Adipose tissue (tissue), 3 donors: ENCODE results near the gene ADAMTS16. TPM values are rescaled to one million over a fixed set of nuclear protein-coding genes. Genes with fewer than 3 reads are reported as not detected.
"Not testable (repeated sequence)": the region's sequence is repeated elsewhere in the genome, so short reads cannot be mapped to it uniquely, and the experiment has no call there.

ENCODE experiments used
- H3K27ac ChIP-seq: one replicate; pipeline ENCODE4 v1.5.1; 2013; ENCODE audit warnings: low read depth, low read length
- WGBS, 3 donors: extraction: QIAGEN DNeasy Blood & Tissue Kit; methylation state at CpG; one replicate each; pipeline ENCODE4 v1.1.7; 2013; 5-methylcytosine and 5-hydroxymethylcytosine counted together
- polyA plus RNA-seq, 3 donors: library from polyadenylated mRNA; stranded (reverse); fragments of 200-250 nt; gene quantifications; one replicate each; pipeline ENCODE4 v1.2.3, GENCODE V29; 2013
- donor health status: healthy with polysubstance abuse.
- donor health status: Bipolar disorder and iron deficiency.
- donor health status: healthy.

Gene ADAMTS16
- polyA plus RNA-seq, result 1 to 10 TPM in 2 of 3 donors, under 1 TPM in 1; 0.61 to 1.7 (median 1.6) TPM

- H3K27ac ChIP-seq, result no peak within 1 kb of the TSS
- whole genome bisulfite sequencing, 3 donors, result 1 to 2% (median 2%) methylated on average over 55 to 76 of the region's 76 CpGs
Measured at GRCh38 chr5:5139777-5140478, at the start of gene ADAMTS16. ADAMTS16 (plus strand) TSS chr5:5140330; CDS start chr5:5140468, 138 bp downstream.

- no peak overlapping the region for H3K27ac ChIP-seq
- WGBS, 3 donors, result 0 to 57% (median 41%) methylated on average over 1 of the region's 1 CpG
Measured at GRCh38 chr5:5092149-5092548, 48.0 kb upstream of the ADAMTS16 start.

DNA sequence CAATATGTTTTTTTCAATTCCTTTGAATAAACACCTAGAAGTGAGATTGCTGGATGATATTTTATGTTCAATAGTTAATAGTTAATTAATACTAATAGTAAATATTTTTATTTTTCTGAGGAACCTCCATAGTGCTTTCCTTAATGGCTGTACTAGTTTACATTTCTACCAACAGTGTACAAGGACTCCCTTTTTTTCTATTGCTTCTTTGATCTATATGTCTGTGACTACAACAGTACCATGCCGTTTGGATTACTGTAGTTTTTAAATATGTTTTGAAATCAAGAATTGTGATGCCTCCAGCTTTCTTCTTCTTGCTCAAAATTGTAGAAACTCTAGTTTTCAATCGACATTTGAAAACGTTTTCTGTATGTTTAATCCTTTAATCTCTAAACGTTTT is 39.5 kb upstream of the ADAMTS16 start:
- 65 to 79% (median 78%) methylated on average over 4 of the region's 4 CpGs for WGBS, 3 donors
- H3K27ac ChIP-seq, result no peak overlapping the region

- no peak overlapping the region for H3K27ac ChIP-seq
- WGBS, 3 donors, result 41 to 86% (median 62%) methylated on average over 2 of the region's 2 CpGs
Measured at GRCh38 chr5:5101676-5102075, 38.5 kb upstream of the ADAMTS16 start.

GRCh38 chr5:5103245-5103644 is 36.9 kb upstream of the ADAMTS16 start:
- 40 to 65% (median 60%) methylated on average over 4 of the region's 4 CpGs for WGBS, 3 donors
- no peak overlapping the region for H3K27ac ChIP-seq

DNA sequence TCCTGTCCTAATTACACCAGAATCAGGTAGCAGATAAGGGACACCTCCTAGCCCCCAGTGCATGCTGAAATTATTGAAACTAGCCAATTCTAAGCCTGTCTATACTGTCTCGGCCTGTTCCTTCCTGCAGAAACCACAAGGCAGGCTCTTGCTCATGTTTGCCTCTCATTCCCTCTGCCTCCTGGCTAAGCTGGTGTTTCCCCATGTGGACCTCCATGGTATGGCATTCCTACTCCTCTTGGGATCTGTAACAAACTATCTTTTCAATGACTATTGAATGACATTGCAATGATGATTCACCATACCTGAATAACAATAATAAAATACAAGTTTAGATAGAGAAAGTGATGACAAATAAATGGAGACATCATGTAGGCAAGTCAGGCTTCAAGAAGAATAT is 35.6 kb upstream of the ADAMTS16 start:
- WGBS, 3 donors, result 67 to 84% (median 68%) methylated on average over 1 of the region's 1 CpG
- no peak overlapping the region for H3K27ac ChIP-seq

DNA sequence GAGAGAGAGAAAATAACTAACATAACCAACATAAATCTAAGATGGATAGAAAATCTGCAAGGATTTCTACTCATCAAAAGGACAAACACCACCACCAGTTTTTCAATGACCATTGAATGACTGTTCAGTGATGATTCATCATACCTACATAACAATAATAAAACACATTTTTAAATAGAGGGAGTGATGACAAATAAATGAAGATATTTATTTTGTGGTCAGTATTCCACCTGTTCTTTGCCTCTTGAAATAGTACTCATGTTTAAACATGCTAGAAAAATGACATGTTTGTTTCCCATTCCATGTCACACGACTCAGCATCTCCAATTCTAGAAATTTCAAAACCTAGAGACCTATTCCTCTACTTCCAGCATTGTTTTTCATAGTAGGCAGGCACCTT is 34.6 kb upstream of the ADAMTS16 start:
- 52 to 72% (median 61%) methylated on average over 1 of the region's 1 CpG for WGBS, 3 donors

DNA sequence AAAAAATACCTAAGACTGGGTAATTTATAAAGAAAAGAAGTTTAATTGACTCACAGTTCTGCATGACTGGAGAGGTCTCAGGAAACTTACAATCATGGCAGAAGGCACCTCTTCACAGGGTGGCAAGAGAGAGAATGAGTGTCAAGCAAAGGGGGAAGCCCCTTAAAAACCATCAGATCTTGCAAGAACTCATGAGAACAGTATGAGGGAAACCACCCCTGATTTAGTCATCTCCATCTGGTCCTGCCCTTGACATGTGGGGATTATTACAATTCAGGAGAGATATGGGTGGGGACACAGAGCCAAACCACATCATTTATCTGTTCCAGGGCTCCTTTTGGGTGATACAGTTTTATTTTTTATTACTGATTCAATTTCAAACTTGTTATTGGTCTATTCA is 23.2 kb upstream of the ADAMTS16 start:
- no peak overlapping the region for H3K27ac ChIP-seq

More for the DNA sequence above, 34.6 kb upstream of the ADAMTS16 start:
- H3K27ac ChIP-seq, result no peak overlapping the region

- no peak overlapping the region for H3K27ac ChIP-seq
- WGBS, 3 donors, result 69 to 81% (median 81%) methylated on average over 3 of the region's 3 CpGs
Measured at GRCh38 chr5:5122776-5123175, 17.4 kb upstream of the ADAMTS16 start.

DNA sequence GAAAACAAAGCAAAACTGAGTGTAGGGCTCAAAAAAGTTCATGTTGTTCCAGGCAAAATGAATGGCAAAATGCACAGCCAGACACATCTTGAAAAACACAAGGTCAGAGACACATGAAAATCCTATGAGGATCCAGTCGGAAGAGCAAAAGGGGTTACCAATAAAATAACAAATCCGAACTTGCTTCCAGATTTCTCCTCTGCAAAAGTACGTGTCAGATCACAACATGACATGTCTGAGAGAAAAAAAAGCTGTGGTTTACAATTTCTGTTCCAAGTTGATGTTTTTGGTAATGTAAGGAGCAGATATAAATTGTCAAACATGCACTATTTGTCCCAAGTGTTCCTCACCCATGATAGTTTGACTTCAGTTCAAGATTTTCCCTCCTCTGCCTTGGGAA is 15.9 kb upstream of the ADAMTS16 start:
- 52 to 55% (median 53%) methylated on average over 3 of the region's 3 CpGs for WGBS, 3 donors
- no peak overlapping the region for H3K27ac ChIP-seq

DNA sequence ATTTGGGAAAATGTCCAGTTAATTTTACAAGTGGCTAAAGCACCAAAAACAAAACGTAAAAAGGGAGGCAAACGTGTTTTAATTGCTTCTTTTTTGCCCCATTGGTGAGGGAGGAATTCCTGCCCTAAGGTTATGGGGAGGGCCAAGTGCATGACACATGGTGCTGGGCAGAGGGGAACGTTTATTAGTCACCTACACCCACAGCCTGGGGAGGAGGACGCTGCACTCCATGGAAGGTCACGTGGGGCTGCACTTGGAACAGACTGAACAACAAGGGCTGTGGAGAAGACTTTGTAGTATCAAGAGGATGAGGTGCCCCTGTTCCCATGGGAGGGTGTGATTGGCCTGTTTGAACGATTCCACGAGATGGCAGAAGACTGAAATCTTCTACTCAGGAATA is 13.7 kb upstream of the ADAMTS16 start:
- 28 to 45% (median 44%) methylated on average over 7 of the region's 7 CpGs for WGBS, 3 donors
- H3K27ac ChIP-seq, result no peak overlapping the region

DNA sequence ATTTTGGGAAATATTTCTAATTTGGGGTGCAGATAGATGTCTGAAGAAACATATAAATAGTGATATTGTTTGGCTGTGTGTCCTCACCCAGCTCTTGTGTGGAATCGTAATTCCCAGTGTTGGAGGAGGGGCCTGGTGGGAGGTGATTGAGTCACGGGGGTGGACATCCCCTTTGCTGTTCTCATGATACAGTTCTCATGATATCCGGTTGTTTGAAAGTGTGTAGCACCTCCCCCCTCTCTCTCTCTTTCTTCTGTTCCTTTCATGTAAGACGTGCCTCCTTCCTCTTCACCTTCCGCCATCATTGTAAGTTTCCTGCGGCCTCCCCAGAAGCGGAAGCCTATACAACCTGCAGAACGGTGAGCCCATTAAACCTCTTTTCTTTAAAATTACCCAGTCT is 11.4 kb upstream of the ADAMTS16 start:
- no peak overlapping the region for H3K27ac ChIP-seq
- WGBS, 3 donors, result 69 to 73% (median 71%) methylated on average over 8 of the region's 8 CpGs

DNA sequence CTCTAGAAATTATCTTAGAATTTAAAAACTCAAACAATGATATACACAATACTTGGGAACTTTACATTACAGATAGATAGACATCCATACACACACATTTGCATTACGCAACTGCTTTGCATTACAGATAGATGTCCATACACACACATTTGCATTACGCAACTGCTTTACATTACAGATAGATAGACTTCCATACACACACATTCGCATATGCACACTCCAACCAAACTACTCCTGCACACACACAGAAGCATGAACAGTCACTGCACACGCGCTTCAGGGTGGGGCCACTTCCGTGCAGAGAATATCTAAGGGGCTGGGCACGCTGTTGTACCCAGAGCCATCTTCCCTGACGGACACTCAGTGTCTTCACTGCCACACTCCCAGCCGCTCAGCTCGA is 7.9 kb upstream of the ADAMTS16 start:
- WGBS, 3 donors, result 78 to 81% (median 78%) methylated on average over 10 of the region's 10 CpGs
- H3K27ac ChIP-seq, result no peak overlapping the region

DNA sequence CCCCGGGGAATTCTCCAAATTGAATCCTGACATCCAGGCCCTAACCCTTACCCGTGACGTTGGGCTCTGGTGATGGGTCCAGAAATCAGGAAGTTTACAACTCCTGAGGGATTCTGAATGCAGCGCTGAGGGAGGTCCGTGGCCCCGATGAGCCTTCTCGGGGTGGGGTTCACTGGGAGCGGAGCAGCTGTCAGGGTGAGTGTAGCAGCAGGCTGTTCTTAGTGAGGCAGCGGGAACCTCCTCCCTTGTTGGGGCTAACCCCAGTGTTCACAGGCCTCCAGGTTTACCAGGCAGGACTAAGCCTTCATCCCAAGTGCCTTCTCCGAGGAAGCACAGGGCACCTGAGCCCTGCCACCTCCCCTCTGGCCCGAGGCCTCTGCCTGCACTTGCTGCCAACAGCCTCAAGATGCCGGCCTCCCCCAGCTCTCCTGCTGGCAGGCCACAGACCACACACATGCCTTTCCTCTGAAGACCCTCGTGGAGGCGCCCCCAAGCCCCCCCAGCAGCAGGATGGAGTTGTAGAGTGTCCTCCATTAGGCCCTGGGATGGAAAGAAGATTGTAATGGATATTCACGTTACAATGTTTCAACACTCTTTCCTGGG is 7.3 kb upstream of the ADAMTS16 start:
- no peak overlapping the region for H3K27ac ChIP-seq
- 74 to 85% (median 82%) methylated on average over 15 of the region's 15 CpGs for WGBS, 3 donors

DNA sequence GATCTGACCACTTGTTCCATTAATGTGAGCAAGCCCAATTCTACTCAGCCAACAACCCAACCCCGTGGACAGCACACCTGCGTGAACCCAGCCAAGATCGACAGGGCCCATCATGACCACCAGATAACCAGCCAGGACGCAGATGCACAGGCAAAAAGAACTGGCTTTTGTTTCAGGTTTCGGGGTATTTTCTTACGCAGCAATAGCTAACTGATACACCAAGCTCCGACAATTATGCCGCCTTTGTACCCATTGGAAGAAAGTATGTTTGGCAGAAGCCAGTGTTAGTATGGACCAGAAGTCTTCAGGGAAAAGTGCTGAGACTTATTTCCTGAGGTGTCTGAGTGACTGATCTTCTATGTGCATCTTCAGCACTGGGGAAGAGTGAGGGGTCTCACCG is 6.0 kb upstream of the ADAMTS16 start:
- no peak overlapping the region for H3K27ac ChIP-seq
- 89 to 96% (median 94%) methylated on average over 9 of the region's 9 CpGs for WGBS, 3 donors

GRCh38 chr5:5135957-5136676 is 4.0 kb upstream of the ADAMTS16 start:
- 36 to 66% (median 66%) methylated on average over 8 of the region's 8 CpGs for WGBS, 3 donors
- no peak overlapping the region for H3K27ac ChIP-seq

GRCh38 chr5:5137851-5138250 is 2.3 kb upstream of the ADAMTS16 start:
- not testable (repeated sequence) for H3K27ac ChIP-seq
- 94 to 97% (median 96%) methylated on average over 18 to 20 of the region's 24 CpGs for WGBS, 3 donors

DNA sequence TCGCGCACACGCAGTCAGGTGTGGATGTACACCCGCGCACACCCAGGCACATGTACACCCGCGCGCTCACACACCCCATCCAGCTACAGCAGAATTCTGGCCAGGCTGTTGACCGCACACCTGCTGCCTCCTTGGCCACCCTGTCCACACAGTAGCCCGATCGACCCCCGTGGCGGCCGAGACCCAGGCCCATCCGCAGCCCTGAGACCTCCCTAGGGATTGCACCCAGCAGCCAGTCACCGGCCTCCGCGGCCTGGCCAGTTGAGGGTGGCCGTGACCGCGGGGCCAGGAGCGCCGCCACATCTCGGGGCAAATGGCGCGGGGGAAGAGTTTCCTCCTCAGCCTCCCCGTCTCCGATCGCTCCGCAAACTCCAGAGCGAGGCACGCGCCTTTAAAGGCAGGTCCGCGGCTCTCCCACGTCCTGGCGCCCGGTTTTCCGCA is 774 bp upstream of the ADAMTS16 start:
- WGBS, 3 donors, result 8 to 20% (median 18%) methylated on average over 34 to 39 of the region's 39 CpGs
- H3K27ac ChIP-seq, result no peak overlapping the region

DNA sequence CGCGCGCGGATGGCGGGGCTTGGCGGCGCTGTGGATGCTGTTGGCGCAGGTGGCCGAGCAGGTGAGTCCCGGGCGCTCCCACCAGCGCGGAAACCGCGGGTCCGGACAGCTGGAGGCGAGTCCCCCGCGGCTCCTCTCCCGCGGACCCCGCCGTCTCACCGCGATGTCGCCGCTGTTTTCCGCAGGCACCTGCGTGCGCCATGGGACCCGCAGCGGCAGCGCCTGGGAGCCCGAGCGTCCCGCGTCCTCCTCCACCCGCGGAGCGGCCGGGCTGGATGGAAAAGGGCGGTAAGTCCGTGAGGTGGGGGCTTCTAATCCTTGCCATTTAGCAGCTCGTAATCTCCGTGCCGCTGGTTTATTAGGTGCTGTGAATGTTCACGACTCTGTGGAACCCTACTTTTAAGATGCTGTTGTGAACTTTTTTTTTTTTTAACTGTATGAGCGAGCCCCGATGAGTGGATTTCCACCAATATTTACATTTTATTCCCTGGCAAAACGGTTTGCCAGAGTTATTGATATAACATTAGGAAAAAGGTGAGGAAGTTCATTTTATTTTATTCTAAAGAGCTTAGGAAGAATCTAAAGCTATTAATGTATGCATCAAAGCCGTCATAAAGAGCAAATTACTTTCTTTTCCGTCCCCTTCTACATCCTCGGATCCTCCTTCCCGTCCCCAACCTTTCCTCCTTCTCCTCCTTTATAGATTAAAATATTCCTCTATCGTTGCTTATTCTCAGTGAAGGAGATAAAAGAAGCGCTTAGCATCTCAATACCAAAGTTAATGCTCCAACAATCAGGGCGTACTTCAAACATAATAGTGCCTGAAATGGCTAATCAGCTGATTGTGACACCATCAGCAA is 579 bp downstream of the ADAMTS16 start:
- 1 to 2% (median 2%) methylated on average over 51 to 57 of the region's 57 CpGs for WGBS, 3 donors
- no peak overlapping the region for H3K27ac ChIP-seq
